ENCODE data around the gene FRMPD3. TPM values are rescaled to one million over a fixed set of nuclear protein-coding genes. Genes with fewer than 3 reads are reported as not detected.

Gene FRMPD3
- polyA plus RNA-seq (2013, experiment 1 of 2): 0.41 TPM
- 0.35 TPM for polyA plus RNA-seq (2013, experiment 2 of 2)

GRCh38 chrX:107448998-107449835 lies at the start of gene FRMPD3:
Gene FRMPD3 (plus strand): TSS chrX:107449652. CDS start chrX:107526589, 76,937 bp downstream.
- Histone ChIP-seq H3K4me3 (ENCODE audit: extremely low read depth, insufficient read depth, low read length, poor library complexity, severe bottlenecking) (peak within 1 kb of the TSS; percentile 41), H3K27ac (ENCODE audit: low read depth, low read length, severe bottlenecking) (no peak within 1 kb of the TSS), H3K36me3 (ENCODE audit: control insufficient read depth, insufficient read depth, low read length) (no peaks in the 10 kb centered on the region), H3K4me1 (ENCODE audit: control insufficient read depth, insufficient read depth, low read length, poor library complexity, severe bottlenecking) (no peaks in the 10 kb centered on the region), H3K9me3 (ENCODE audit: control insufficient read depth, low read length) (no peaks in the 10 kb centered on the region)
- WGBS, 2 experiments (ENCODE audit: insufficient coverage in 2 of 2): 0 to 3% methylated on average over 6 to 29 of the region's 69 CpGs

GRCh38 chrX:107420571-107420970 lies 28.9 kb upstream of the FRMPD3 start:
- no peaks in the 10 kb centered on the region for H3K36me3 ChIP-seq (ENCODE audit: control insufficient read depth, insufficient read depth, low read length)
- H3K9me3 ChIP-seq (ENCODE audit: control insufficient read depth, low read length): no peaks in the 10 kb centered on the region
- H3K4me1 ChIP-seq (ENCODE audit: control insufficient read depth, insufficient read depth, low read length, poor library complexity, severe bottlenecking): no peaks in the 10 kb centered on the region
- no peak overlapping the region for H3K27ac ChIP-seq (ENCODE audit: low read depth, low read length, severe bottlenecking)
- no peak overlapping the region for H3K4me3 ChIP-seq (ENCODE audit: extremely low read depth, insufficient read depth, low read length, poor library complexity, severe bottlenecking)
- no CpG with 5 or more reads among the region's 2 CpGs for WGBS, 2 experiments (ENCODE audit: insufficient coverage in 2 of 2)

- 83% methylated on average over 1 of the region's 3 CpGs for WGBS, 2 experiments (ENCODE audit: insufficient coverage in 2 of 2)
- Histone ChIP-seq H3K4me3 (ENCODE audit: extremely low read depth, insufficient read depth, low read length, poor library complexity, severe bottlenecking) (no peak overlapping the region), H3K27ac (ENCODE audit: low read depth, low read length, severe bottlenecking) (no peak overlapping the region), H3K36me3 (ENCODE audit: control insufficient read depth, insufficient read depth, low read length) (no peaks in the 10 kb centered on the region), H3K4me1 (ENCODE audit: control insufficient read depth, insufficient read depth, low read length, poor library complexity, severe bottlenecking) (no peaks in the 10 kb centered on the region), H3K9me3 (ENCODE audit: control insufficient read depth, low read length) (no peaks in the 10 kb centered on the region)
Measured at GRCh38 chrX:107421337-107421861, 28.1 kb upstream of the FRMPD3 start.

- 68 to 69% methylated on average over 3 to 4 of the region's 6 CpGs for WGBS, 2 experiments (ENCODE audit: insufficient coverage in 2 of 2)
- Histone ChIP-seq H3K4me3 (ENCODE audit: extremely low read depth, insufficient read depth, low read length, poor library complexity, severe bottlenecking) (no peak overlapping the region), H3K36me3 (ENCODE audit: control insufficient read depth, insufficient read depth, low read length) (no peaks in the 10 kb centered on the region)
Measured at GRCh38 chrX:107429090-107429489, 20.4 kb upstream of the FRMPD3 start.

GRCh38 chrX:107440187-107440586 lies 9.3 kb upstream of the FRMPD3 start:
- Histone ChIP-seq H3K4me1 (ENCODE audit: control insufficient read depth, insufficient read depth, low read length, poor library complexity, severe bottlenecking) (no peaks in the 10 kb centered on the region), H3K36me3 (ENCODE audit: control insufficient read depth, insufficient read depth, low read length) (no peaks in the 10 kb centered on the region), H3K27ac (ENCODE audit: low read depth, low read length, severe bottlenecking) (no peak overlapping the region), H3K4me3 (ENCODE audit: extremely low read depth, insufficient read depth, low read length, poor library complexity, severe bottlenecking) (no peak overlapping the region), H3K9me3 (ENCODE audit: control insufficient read depth, low read length) (no peaks in the 10 kb centered on the region)
- 100% methylated on average over 1 of the region's 3 CpGs; no CpG with 5 or more reads in 1 of the 2 experiments for WGBS, 2 experiments (ENCODE audit: insufficient coverage in 2 of 2)

More at GRCh38 chrX:107429090-107429489, 20.4 kb upstream of the FRMPD3 start:
- Histone ChIP-seq H3K9me3 (ENCODE audit: control insufficient read depth, low read length) (no peaks in the 10 kb centered on the region), H3K4me1 (ENCODE audit: control insufficient read depth, insufficient read depth, low read length, poor library complexity, severe bottlenecking) (no peaks in the 10 kb centered on the region), H3K27ac (ENCODE audit: low read depth, low read length, severe bottlenecking) (no peak overlapping the region)

- WGBS, 2 experiments (ENCODE audit: insufficient coverage in 2 of 2): 86 to 93% methylated on average over 3 of the region's 5 CpGs
- Histone ChIP-seq H3K4me3 (ENCODE audit: extremely low read depth, insufficient read depth, low read length, poor library complexity, severe bottlenecking) (no peak overlapping the region), H3K4me1 (ENCODE audit: control insufficient read depth, insufficient read depth, low read length, poor library complexity, severe bottlenecking) (no peaks in the 10 kb centered on the region), H3K27ac (ENCODE audit: low read depth, low read length, severe bottlenecking) (no peak overlapping the region), H3K36me3 (ENCODE audit: control insufficient read depth, insufficient read depth, low read length) (no peaks in the 10 kb centered on the region), H3K9me3 (ENCODE audit: control insufficient read depth, low read length) (no peaks in the 10 kb centered on the region)
Measured at GRCh38 chrX:107440692-107441091, 8.8 kb upstream of the FRMPD3 start.

GRCh38 chrX:107442914-107443527 lies 6.4 kb upstream of the FRMPD3 start:
- Histone ChIP-seq H3K9me3 (ENCODE audit: control insufficient read depth, low read length) (no peaks in the 10 kb centered on the region), H3K27ac (ENCODE audit: low read depth, low read length, severe bottlenecking) (no peak overlapping the region), H3K4me3 (ENCODE audit: extremely low read depth, insufficient read depth, low read length, poor library complexity, severe bottlenecking) (no peak overlapping the region), H3K4me1 (ENCODE audit: control insufficient read depth, insufficient read depth, low read length, poor library complexity, severe bottlenecking) (no peaks in the 10 kb centered on the region), H3K36me3 (ENCODE audit: control insufficient read depth, insufficient read depth, low read length) (no peaks in the 10 kb centered on the region)
- WGBS, 2 experiments (ENCODE audit: insufficient coverage in 2 of 2): 20% methylated on average over 2 of the region's 3 CpGs; no CpG with 5 or more reads in 1 of the 2 experiments

- Histone ChIP-seq H3K27ac (ENCODE audit: low read depth, low read length, severe bottlenecking) (no peak overlapping the region), H3K9me3 (ENCODE audit: control insufficient read depth, low read length) (no peaks in the 10 kb centered on the region), H3K36me3 (ENCODE audit: control insufficient read depth, insufficient read depth, low read length) (no peaks in the 10 kb centered on the region), H3K4me1 (ENCODE audit: control insufficient read depth, insufficient read depth, low read length, poor library complexity, severe bottlenecking) (no peaks in the 10 kb centered on the region), H3K4me3 (ENCODE audit: extremely low read depth, insufficient read depth, low read length, poor library complexity, severe bottlenecking) (no peak overlapping the region)
- WGBS, 2 experiments (ENCODE audit: insufficient coverage in 2 of 2): 61% methylated on average over 3 of the region's 3 CpGs; no CpG with 5 or more reads in 1 of the 2 experiments
Measured at GRCh38 chrX:107445146-107445545, 4.3 kb upstream of the FRMPD3 start.

GRCh38 chrX:107445631-107446030 lies 3.8 kb upstream of the FRMPD3 start:
- WGBS, 2 experiments (ENCODE audit: insufficient coverage in 2 of 2): no CpG with 5 or more reads among the region's 1 CpG
- no peaks in the 10 kb centered on the region for H3K36me3 ChIP-seq (ENCODE audit: control insufficient read depth, insufficient read depth, low read length)
- H3K27ac ChIP-seq (ENCODE audit: low read depth, low read length, severe bottlenecking): no peak overlapping the region
- H3K4me3 ChIP-seq (ENCODE audit: extremely low read depth, insufficient read depth, low read length, poor library complexity, severe bottlenecking): no peak overlapping the region
- H3K9me3 ChIP-seq (ENCODE audit: control insufficient read depth, low read length): no peaks in the 10 kb centered on the region
- H3K4me1 ChIP-seq (ENCODE audit: control insufficient read depth, insufficient read depth, low read length, poor library complexity, severe bottlenecking): no peaks in the 10 kb centered on the region

GRCh38 chrX:107447642-107448041 lies 1.8 kb upstream of the FRMPD3 start:
- H3K9me3 ChIP-seq (ENCODE audit: control insufficient read depth, low read length): no peaks in the 10 kb centered on the region
- no peaks in the 10 kb centered on the region for H3K36me3 ChIP-seq (ENCODE audit: control insufficient read depth, insufficient read depth, low read length)
- no peak overlapping the region for H3K4me3 ChIP-seq (ENCODE audit: extremely low read depth, insufficient read depth, low read length, poor library complexity, severe bottlenecking)
- H3K27ac ChIP-seq (ENCODE audit: low read depth, low read length, severe bottlenecking): no peak overlapping the region
- no peaks in the 10 kb centered on the region for H3K4me1 ChIP-seq (ENCODE audit: control insufficient read depth, insufficient read depth, low read length, poor library complexity, severe bottlenecking)

- no peak overlapping the region for H3K4me3 ChIP-seq (ENCODE audit: extremely low read depth, insufficient read depth, low read length, poor library complexity, severe bottlenecking)
- H3K27ac ChIP-seq (ENCODE audit: low read depth, low read length, severe bottlenecking): no peak overlapping the region
- no peaks in the 10 kb centered on the region for H3K36me3 ChIP-seq (ENCODE audit: control insufficient read depth, insufficient read depth, low read length)
- no peaks in the 10 kb centered on the region for H3K9me3 ChIP-seq (ENCODE audit: control insufficient read depth, low read length)
- no peaks in the 10 kb centered on the region for H3K4me1 ChIP-seq (ENCODE audit: control insufficient read depth, insufficient read depth, low read length, poor library complexity, severe bottlenecking)
- 7 to 45% methylated on average over 2 of the region's 6 CpGs for WGBS, 2 experiments (ENCODE audit: insufficient coverage in 2 of 2)
Measured at GRCh38 chrX:107448625-107448997, 841 bp upstream of the FRMPD3 start.

Measured in mesodermal cell (in vitro differentiated cells).